GM21367 (cell line): ENCODE data around the gene ALG9.

ENCODE experiments used
- ATAC-seq: cut with Tn5 transposase; IDR thresholded peaks from one replicate; pipeline ENCODE4 v1.9.1; 2021; ENCODE audit not compliant: unreplicated experiment

Gene ALG9

DNA sequence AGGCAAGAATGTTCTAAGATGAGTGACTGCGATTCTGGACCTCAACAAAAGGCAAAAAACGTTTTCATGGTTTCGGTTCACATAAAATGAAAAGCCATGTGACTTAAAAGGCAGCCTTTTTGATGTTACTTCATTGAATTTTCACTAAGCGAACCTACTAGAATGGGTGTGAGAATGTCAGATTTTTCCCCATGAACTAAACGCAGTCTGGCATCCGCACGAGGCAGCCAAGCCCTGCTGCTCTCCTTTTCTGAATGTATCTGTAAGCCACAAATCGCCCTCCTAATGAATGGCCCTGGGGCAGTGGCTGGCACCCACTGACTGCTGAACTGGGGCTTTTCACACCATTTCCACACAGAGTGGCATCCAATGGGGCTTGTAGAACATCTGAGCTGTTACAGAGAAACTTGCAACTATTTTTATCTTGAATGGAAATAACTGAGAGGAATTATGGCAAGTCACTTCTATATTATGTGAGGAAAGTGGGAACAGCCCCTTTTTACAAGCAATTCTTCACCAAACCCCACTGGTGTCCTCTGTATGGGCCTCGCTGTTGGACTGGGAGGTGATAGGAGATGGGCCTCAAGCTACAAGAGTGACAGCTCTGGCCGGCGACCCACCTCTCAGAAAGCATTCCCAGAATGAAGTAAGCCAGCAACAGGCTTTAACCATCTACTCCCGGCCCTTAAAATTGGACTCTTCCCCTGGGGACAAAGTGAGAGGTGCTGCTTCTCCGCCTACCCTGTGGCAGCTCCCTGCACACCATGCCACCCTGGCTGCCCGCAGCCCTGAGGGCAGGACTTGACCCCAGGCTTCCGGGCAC, 134.5 kb downstream of the ALG9 start:
- no peak for ATAC-seq
